HG03439 (cell line): ENCODE data around the gene LY86.
"Not testable (repeated sequence)": the region's sequence is repeated elsewhere in the genome, so short reads cannot be mapped to it uniquely, and the experiment has no call there.

Experiments used
- ATAC-seq: cut with Tn5 transposase; IDR thresholded peaks from one replicate; pipeline ENCODE4 v1.9.1; 2021; ENCODE audit warnings: mild to moderate bottlenecking, moderate library complexity; ENCODE audit not compliant: unreplicated experiment

Gene LY86

DNA sequence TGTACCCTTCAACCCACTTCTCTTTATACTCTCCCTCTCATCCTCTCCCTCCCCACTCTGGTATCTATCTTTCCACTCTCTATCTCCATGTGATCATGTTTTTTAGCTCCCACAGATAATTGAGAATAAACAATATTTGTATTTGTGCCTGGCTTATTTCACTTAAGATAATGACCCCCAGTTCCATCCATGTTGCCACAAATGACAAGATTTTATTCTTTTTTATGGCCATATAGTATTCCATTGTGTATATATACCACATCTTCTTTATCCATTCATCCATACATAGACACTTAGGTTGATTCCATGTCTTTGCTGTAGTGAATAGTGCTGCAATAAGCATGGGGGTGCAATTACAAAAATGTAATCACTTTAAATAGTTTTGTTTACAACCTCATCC, 62.3 kb downstream of the LY86 start:
- ATAC-seq = no peak

DNA sequence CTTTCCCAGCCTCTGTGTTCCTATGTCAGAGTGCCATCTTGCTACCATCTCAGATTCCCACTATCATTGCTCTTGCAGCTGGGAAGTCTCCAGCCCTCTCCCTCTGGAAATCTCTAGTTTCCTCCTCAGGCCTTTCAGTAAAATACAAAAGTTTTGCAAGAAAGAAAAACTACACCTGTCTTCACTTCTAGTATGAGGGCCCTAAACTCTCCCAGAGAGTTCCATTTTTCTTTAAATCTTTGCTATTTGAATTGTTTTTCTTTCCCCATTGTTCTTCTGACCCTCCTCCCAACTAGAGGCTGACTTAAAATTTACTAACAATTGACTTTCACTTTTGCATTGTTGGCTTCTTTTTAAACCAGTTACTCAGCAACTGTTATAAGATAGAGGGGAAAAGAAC, 62.8 kb downstream of the LY86 start:
- ATAC-seq = no peak

DNA sequence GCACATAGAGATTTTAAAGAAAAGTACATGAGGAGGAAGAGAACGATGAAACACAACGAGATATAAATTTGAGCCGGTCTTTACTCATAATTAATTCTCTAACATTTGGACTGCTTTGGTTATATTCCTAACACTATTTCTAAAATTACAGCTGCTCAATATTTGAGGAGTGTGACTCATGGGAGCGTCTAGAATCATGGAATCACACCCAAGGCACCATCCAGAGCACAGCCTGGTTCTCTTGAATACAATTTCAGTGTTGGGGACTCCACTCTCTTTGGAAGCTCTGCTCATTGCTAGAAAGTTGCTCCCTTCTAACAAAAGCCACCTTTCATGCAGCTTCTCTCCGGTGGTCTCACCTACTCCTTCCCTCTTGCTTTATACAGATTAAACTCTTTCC, 64.4 kb downstream of the LY86 start:
- no peak for ATAC-seq

GRCh38 chr6:6654599-6655575, 66.4 kb downstream of the LY86 start:
- ATAC-seq = no peak

GRCh38 chr6:6655805-6656251, 67.3 kb downstream of the LY86 start:
- no peak for ATAC-seq

DNA sequence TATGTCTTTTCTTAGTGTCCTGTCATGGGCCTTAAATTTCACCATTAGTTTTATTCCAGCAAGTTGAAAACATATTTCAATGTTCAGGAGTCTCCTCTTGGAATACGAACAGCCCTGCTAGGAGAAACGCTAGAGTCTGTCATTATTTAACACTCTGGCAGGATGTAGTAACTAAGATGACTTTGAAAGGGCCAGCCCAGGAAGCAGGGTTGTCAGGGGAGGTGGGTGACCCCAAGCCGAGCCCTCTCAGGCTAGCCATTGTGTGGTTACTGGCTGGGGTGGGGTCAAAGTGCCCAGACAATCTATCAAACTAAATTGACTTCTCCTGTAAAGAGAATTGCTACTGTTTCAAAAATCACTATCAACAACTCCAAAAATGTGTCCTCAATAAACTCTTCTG, 67.8 kb downstream of the LY86 start:
- no peak for ATAC-seq

GRCh38 chr6:6657085-6657819, 68.7 kb downstream of the LY86 start:
- ATAC-seq = no peak

DNA sequence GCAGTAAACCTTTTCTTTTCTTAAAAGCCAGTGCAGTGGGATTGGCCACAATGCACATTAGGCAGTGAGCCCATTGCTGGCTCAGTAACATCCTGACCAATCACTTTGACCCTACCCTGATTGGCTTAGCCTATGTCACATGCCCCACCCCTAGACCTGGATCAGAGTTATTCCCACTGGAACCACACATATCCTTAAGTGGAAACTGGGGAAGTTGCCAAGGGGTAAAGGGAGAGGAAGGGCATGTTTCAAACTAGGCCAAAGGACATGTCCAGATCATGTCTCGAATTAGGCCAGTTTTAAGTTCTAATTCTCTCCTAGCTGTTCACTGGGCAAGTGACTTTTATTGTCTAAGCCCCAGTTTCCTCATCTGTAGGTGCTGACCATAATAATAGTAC, 69.3 kb downstream of the LY86 start:
- no peak for ATAC-seq

DNA sequence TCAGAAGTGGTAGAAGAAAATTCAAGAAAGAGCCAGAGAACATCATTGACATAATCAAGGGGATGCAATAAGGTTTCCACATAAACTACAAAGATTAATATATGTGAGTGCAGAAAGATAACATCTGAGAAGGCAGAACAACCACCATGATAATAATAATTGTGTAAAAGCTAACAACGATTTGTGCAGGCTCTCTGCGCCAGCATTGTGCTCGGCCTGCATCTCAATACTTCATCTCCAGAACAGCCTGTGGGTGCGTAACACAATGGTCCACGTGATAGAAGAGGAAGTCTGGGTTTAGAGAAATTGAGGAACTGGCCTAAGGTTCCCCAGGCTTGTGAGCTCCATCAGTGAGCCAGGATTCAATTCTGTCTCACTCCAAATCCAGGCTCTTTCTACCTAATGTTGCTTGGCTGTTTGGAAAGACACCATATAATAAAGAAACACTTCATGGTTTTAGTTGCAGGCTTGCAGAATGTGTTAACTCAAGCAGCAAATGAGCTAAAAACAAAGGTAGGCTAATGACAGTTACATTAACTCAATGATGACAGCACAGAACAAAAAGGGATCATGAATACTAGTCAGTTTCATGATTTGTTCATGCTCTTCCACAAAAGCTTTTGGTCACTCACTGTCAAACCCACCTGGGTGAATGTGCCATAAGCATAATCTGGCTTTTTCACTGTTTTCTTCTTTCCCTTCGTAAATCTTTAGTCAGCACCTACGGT, 71.2 kb downstream of the LY86 start:
- no peak for ATAC-seq

DNA sequence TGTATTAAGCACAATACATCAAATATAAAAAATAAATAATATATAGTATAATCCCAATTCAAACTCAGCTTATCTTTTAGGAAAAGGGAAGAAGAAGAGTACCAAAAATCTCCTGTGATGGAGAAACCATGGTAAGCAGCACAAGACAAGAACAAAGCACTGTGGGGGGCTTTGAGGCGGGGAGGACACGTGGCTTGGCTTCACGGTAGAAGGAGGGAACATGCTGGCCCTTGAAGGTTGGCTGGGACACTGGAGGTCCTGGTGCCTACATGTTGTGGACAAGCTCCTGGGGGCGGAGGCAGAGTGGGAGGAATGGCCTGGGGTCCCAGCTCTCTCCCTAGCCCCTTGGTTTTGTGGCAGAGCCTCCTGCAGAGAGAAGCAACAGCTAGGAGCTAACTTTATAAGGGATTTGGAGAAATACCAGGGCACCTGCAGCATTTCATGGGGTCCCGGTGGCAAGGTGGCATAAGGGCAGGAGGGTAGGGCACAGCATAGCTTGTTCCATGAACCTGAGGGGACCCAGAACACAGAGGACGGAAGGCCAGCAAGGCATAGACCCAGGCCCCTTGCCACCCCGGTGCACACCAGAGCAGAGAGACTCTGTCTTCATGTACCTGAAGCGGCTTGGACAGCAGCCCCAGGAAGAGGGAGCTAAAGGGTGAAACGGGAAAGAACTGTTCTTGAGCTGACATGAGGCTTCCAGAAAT, 72.0 kb downstream of the LY86 start:
- no peak for ATAC-seq

GRCh38 chr6:6661191-6661590, 72.7 kb downstream of the LY86 start:
- ATAC-seq = no peak

DNA sequence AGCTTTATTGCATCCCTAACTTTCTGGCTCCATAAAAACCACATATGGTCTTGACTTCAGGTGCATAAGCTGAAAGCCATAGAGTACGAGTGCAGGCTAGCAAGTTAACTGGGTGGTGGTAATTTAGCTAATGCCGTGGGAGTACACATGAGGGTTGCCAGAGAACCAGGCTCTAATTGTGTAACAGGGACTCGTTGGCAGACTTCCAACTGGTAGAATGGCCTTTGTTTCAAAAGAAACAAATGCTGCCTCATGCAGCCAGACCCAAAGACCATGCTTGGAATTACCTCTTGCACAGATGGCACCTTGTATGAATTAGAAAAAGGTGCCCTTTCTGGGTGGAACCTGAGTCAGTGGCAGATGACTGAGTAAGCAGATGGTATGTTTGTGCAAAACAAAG, 73.2 kb downstream of the LY86 start:
- ATAC-seq = no peak

- ATAC-seq = no peak
Observed at GRCh38 chr6:6663421-6664135, 75.1 kb downstream of the LY86 start.

DNA sequence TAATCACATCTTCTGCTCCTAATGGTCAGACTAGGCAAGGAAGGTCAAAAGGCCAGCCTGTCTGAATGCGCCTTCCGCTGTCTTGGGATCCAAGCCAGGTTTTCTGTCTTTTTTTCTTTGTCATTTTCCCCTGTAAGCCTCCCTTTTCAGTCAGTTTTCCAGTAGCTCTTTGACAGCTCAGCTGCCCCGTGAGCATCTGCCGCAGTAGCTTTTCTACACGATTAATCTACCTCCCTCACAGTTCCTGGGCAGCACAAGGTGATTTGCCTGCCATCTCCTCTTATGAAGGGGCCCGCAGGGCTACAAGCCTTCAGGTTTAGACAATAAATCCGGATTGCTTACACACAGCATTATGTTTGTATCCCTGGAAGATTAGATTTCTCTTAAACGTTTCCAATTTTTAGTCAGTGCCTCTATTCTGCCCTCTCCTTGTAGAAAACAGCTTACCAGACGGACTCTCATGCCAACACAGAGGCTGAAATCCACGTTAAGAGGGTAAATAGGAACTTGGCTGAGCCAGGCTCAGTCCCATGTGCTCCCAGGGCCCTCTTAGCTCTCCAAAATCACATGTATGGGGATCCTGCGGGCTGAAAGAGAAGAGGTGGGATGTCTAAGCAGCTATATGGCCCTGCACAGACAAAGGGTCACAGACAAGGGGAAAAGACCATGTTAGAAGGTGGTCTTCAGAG, 77.2 kb downstream of the LY86 start:
- no peak for ATAC-seq

DNA sequence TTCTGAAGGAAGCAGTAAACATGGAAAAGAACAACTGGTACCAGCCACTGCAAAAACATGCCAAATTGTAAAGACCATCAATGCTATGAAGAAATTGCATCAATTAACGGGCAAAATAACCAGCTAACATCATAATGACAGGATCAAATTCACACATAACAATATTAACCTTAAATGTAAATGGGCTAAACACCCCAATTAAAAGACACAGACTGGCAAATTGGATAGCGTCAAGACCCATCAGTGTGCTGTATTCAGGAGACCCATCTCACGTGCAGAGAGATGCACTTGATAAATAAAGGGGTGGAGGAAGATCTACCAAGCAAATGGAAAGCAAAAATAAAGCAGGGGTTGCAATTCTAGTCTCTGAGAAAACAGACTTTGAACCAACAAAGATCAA, 81.6 kb downstream of the LY86 start:
- not testable (repeated sequence) for ATAC-seq

DNA sequence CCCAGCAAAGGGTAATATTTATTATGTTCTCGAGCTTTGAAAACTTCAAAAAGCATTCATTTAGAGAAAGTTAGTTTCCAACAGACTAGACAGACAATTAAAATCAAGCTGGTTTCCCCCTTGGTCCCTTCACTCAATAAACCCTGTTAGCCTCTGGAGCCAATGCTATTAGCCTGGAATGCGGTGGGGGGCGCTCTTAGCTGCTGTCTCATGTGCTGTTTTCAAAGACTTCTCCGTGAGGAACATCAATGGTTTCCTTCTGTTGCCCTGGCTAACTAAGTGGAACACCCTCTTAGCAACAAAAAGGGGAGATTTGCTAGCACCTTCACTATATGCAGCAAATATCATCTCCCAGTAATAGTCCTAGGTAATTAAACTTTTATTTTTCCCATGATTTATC, 86.4 kb downstream of the LY86 start:
- ATAC-seq = no peak

- ATAC-seq = no peak
Observed at GRCh38 chr6:6676910-6677441, 88.5 kb downstream of the LY86 start.

DNA sequence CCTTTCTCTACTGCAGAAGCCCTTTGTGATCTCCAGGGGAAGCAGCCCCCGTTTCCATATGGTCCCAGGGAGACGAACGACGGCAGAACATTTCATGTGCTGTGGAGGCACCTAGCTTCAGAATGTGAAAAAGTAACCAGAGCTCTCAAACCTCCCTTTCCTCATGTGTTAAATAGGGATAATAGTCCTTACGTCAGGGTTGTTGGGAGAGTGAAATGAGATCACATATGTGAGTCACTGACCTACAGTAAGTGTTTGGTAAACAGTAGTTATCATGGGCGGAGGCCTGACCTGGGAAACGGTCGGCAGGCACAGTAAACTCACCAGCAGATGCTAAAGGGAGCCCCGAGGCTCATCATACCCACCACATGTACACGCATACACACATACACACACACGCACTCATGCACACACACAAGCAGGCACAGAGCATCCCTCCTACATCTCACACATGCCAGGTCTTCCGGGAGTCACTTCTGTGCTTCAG, 89.7 kb downstream of the LY86 start:
- ATAC-seq = no peak

GRCh38 chr6:6678811-6679210, 90.3 kb downstream of the LY86 start:
- ATAC-seq = no peak
